OCI-LY3 (cell line): ENCODE measurements around the gene ZFAND3.

Experiments
- H2AFZ ChIP-seq: fragments of 200-600, 300-600 bp; shearing (Covaris generic); 2 replicates; pipeline ENCODE4 v1.6.0; 2014; ENCODE audit warnings: antibody characterized with exemption, low read depth, low read length
- H3K27ac ChIP-seq: fragments of 200-600, 300-600 bp; sonication (generic); 2 replicates; pipeline ENCODE4 v1.5.1; 2014; ENCODE audit warnings: mild to moderate bottlenecking, low read length, moderate library complexity, mixed read lengths
- H3K27me3 ChIP-seq: fragments of 200-600, 300-600 bp; sonication (generic); 2 replicates; pipeline ENCODE4 v1.6.1; 2014; ENCODE audit warnings: low read depth, low read length, mixed read lengths
- H3K36me3 ChIP-seq: fragments of 200-600, 300-600 bp; sonication (generic); replicated peaks from 2 replicates; pipeline ENCODE3; 2014; ENCODE audit warnings: low read depth, low read length, mixed read lengths
- H3K4me1 ChIP-seq: fragments of 300-600, 200-600 bp; sonication (generic); 2 replicates; pipeline ENCODE4 v1.6.1; 2014; ENCODE audit warnings: low read length, mixed read lengths
- H3K4me2 ChIP-seq: fragments of 200-600, 300-600 bp; sonication (generic); 2 replicates; pipeline ENCODE4 v1.6.1; 2014; ENCODE audit warnings: low read length, mixed read lengths
- H3K4me3 ChIP-seq: fragments of 300-600, 200-600 bp; sonication (generic); 2 replicates; pipeline ENCODE4 v1.5.1; 2014; ENCODE audit warnings: antibody characterized with exemption, mild to moderate bottlenecking, low read length, moderate library complexity
- H3K79me2 ChIP-seq: fragments of 300-600, 200-600 bp; shearing (Covaris generic); 2 replicates; pipeline ENCODE4 v1.6.1; 2014; ENCODE audit warnings: mild to moderate bottlenecking, low read length, mixed read lengths
- H3K9ac ChIP-seq: fragments of 300-600, 200-600 bp; shearing (Covaris generic); 2 replicates; pipeline ENCODE4 v1.6.0; 2014; ENCODE audit warnings: mild to moderate bottlenecking, low read length, moderate library complexity
- H3K9me3 ChIP-seq: fragments of 200-600, 300-600 bp; shearing (Covaris generic); 2 replicates; pipeline ENCODE4 v1.6.1; 2014; ENCODE audit warnings: low read length, mixed read lengths; ENCODE audit not compliant: insufficient read depth
- H4K20me1 ChIP-seq: fragments of 200-600, 300-600 bp; sonication (generic); 2 replicates; pipeline ENCODE4 v1.6.1; 2016; ENCODE audit warnings: low read length, mixed read lengths; ENCODE audit not compliant: insufficient read depth
- CTCF ChIP-seq: fragments of 200-600, 300-600 bp; sonication (generic); IDR thresholded peaks from 2 replicates; pipeline ENCODE4 v1.5.1; 2014; ENCODE audit warnings: antibody characterized with exemption, low read length, low read depth
- EZH2phosphoT487 ChIP-seq: fragments of 200-600 bp; shearing (Covaris generic); IDR thresholded peaks from 2 replicates; pipeline ENCODE4 v1.6.1; 2018; ENCODE audit warnings: antibody characterized with exemption, mixed run types, low read depth

The ZFAND3 gene

GRCh38 chr6:37871616-37872372, 52.3 kb downstream of the ZFAND3 start:
- H4K20me1 ChIP-seq: peaks cover 59% of the 10 kb centered on the region
- no peak for TF ChIP-seq CTCF
- TF ChIP-seq EZH2phosphoT487: no peak

GRCh38 chr6:37872373-37872745, 52.8 kb downstream of the ZFAND3 start:
- TF ChIP-seq EZH2phosphoT487 (no peak), CTCF (no peak)
- H4K20me1 ChIP-seq: peaks cover 59% of the 10 kb centered on the region
- H3K4me2 ChIP-seq: no peak overlapping the region
- H3K79me2 ChIP-seq: peaks cover 85% of the 10 kb centered on the region
- peaks cover 8% of the 10 kb centered on the region for H3K4me1 ChIP-seq
- H3K9ac ChIP-seq: no peak overlapping the region
- H3K4me3 ChIP-seq: no peak overlapping the region
- H2AFZ ChIP-seq: no peak overlapping the region
- H3K36me3 ChIP-seq: peaks cover 10% of the 10 kb centered on the region
- no peaks in the 10 kb centered on the region for H3K9me3 ChIP-seq
- no peak overlapping the region for H3K27ac ChIP-seq
- H3K27me3 ChIP-seq: no peaks in the 10 kb centered on the region

More at GRCh38 chr6:37871616-37872372, 52.3 kb downstream of the ZFAND3 start:
- H3K79me2 ChIP-seq: peaks cover 85% of the 10 kb centered on the region
- H3K4me3 ChIP-seq: no peak overlapping the region
- H3K9ac ChIP-seq: no peak overlapping the region
- no peak overlapping the region for H2AFZ ChIP-seq
- no peak overlapping the region for H3K27ac ChIP-seq
- H3K9me3 ChIP-seq: no peaks in the 10 kb centered on the region
- H3K27me3 ChIP-seq: no peaks in the 10 kb centered on the region
- H3K36me3 ChIP-seq: peaks cover 10% of the 10 kb centered on the region
- H3K4me1 ChIP-seq: peaks cover 12% of the 10 kb centered on the region
- H3K4me2 ChIP-seq: no peak overlapping the region

GRCh38 chr6:37874726-37875125, 55.2 kb downstream of the ZFAND3 start:
- Histone ChIP-seq H3K79me2 (peaks cover 80% of the 10 kb centered on the region), H3K4me2 (no peak overlapping the region), H2AFZ (no peak overlapping the region), H3K9ac (no peak overlapping the region), H3K27ac (no peak overlapping the region), H3K9me3 (no peaks in the 10 kb centered on the region), H3K27me3 (no peaks in the 10 kb centered on the region), H3K36me3 (peaks cover 10% of the 10 kb centered on the region), H3K4me1 (no peaks in the 10 kb centered on the region), H3K4me3 (no peak overlapping the region), H4K20me1 (peaks cover 66% of the 10 kb centered on the region)
- TF ChIP-seq EZH2phosphoT487 (no peak), CTCF (no peak)

GRCh38 chr6:37875561-37876309, 56.2 kb downstream of the ZFAND3 start:
- no peak overlapping the region for H3K4me3 ChIP-seq
- H3K79me2 ChIP-seq: peaks cover 71% of the 10 kb centered on the region
- peaks cover 10% of the 10 kb centered on the region for H3K36me3 ChIP-seq
- H3K4me1 ChIP-seq: no peaks in the 10 kb centered on the region
- TF ChIP-seq EZH2phosphoT487 (no peak), CTCF (no peak)
- no peaks in the 10 kb centered on the region for H3K9me3 ChIP-seq
- no peak overlapping the region for H2AFZ ChIP-seq
- H4K20me1 ChIP-seq: peaks cover 74% of the 10 kb centered on the region
- H3K4me2 ChIP-seq: no peak overlapping the region
- no peak overlapping the region for H3K27ac ChIP-seq
- H3K27me3 ChIP-seq: no peaks in the 10 kb centered on the region
- H3K9ac ChIP-seq: no peak overlapping the region
